HUES48 (cell line): Measurements from ENCODE around the gene CSRNP3.

Experiments used
- H3K27ac ChIP-seq: one replicate; pipeline ENCODE4 v1.7.0; 2013; ENCODE audit warnings: low read depth, low read length, inconsistent platforms
- H3K27me3 ChIP-seq: 2 replicates; pipeline ENCODE4 v1.6.1; 2013; ENCODE audit warnings: mild to moderate bottlenecking, low read length; ENCODE audit not compliant: control insufficient read depth, insufficient read depth
- H3K36me3 ChIP-seq: 2 replicates; pipeline ENCODE4 v1.6.1; 2013; ENCODE audit warnings: low read length; ENCODE audit not compliant: control insufficient read depth, insufficient read depth
- H3K4me1 ChIP-seq: 2 replicates; pipeline ENCODE4 v1.6.1; 2013; ENCODE audit warnings: mild to moderate bottlenecking, low read length; ENCODE audit not compliant: control insufficient read depth, insufficient read depth
- H3K4me3 ChIP-seq: 2 replicates; pipeline ENCODE4 v1.5.1; 2013; ENCODE audit warnings: mild to moderate bottlenecking, low read depth, low read length
- H3K9ac ChIP-seq: 2 replicates; pipeline ENCODE4 v1.6.1; 2013; ENCODE audit warnings: mild to moderate bottlenecking, low read depth, low read length, moderate library complexity
- H3K9me3 ChIP-seq: 2 replicates; pipeline ENCODE4 v1.6.1; 2013; ENCODE audit warnings: low read length; ENCODE audit not compliant: control insufficient read depth, insufficient read depth

Gene CSRNP3

GRCh38 chr2:165469417-165469816, at the start of gene CSRNP3:
CSRNP3 (plus strand) TSS chr2:165469698; CDS start chr2:165595066, 125,368 bp downstream.
- Histone ChIP-seq H3K9ac (peak within 1 kb of the TSS; percentile 71), H3K27ac (peak within 1 kb of the TSS; percentile 40), H3K27me3 (no peaks in the 10 kb centered on the region), H3K36me3 (no peaks in the 10 kb centered on the region), H3K4me3 (peak within 1 kb of the TSS; percentile 88), H3K4me1 (peaks cover 38% of the 10 kb centered on the region), H3K9me3 (no peaks in the 10 kb centered on the region)

DNA sequence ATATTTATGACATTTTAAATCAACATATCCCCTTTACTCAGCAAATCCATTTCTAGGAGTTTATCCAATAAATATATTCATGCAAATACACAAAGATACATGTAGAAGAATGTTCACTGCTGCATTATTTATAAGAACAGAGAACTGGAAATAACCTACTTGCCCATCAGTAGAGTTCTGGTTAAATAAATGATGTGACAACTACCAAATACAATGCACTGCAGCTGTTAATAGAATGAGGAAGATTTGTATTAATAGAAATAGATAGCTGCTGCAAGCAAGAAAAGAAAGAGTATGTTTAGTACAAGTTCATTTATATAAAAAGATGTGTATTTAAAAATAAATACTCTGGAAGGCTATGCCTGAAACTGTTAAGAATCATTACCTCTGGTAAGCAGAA, 49.3 kb upstream of the CSRNP3 start:
- Histone ChIP-seq H3K4me3 (no peak overlapping the region), H3K9me3 (peaks cover 23% of the 10 kb centered on the region), H3K4me1 (no peaks in the 10 kb centered on the region), H3K27ac (no peak overlapping the region), H3K9ac (no peak overlapping the region), H3K36me3 (no peaks in the 10 kb centered on the region), H3K27me3 (no peaks in the 10 kb centered on the region)

GRCh38 chr2:165423081-165423480, 46.4 kb upstream of the CSRNP3 start:
- Histone ChIP-seq H3K9ac (no peak overlapping the region), H3K9me3 (peaks cover 23% of the 10 kb centered on the region), H3K4me3 (no peak overlapping the region), H3K4me1 (no peaks in the 10 kb centered on the region), H3K36me3 (no peaks in the 10 kb centered on the region), H3K27ac (no peak overlapping the region), H3K27me3 (no peaks in the 10 kb centered on the region)

DNA sequence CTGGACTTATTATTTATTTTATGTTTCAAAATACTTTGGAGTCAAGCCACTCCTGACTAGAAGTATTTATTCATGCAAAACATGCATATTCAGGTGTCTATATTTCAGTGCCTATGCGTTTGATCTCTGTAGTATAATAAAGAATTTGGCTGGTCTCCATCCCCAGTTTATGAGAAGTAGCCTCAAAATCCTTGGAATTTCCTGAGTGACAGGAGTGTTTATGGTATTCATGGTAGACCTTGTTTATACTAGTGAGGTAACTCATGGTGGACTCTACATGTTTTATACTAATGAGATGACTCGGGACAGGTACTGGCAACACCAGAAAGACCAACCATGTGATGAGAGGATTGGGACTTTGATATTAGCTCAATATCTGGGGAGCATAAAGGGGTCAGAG, 43.9 kb upstream of the CSRNP3 start:
- H3K27ac ChIP-seq, result no peak overlapping the region
- H3K36me3 ChIP-seq, result no peaks in the 10 kb centered on the region
- no peaks in the 10 kb centered on the region for H3K4me1 ChIP-seq
- no peak overlapping the region for H3K9ac ChIP-seq
- H3K4me3 ChIP-seq, result no peak overlapping the region
- peaks cover 23% of the 10 kb centered on the region for H3K9me3 ChIP-seq
- H3K27me3 ChIP-seq, result no peaks in the 10 kb centered on the region

GRCh38 chr2:165427686-165428085, 41.8 kb upstream of the CSRNP3 start:
- Histone ChIP-seq H3K36me3 (no peaks in the 10 kb centered on the region), H3K4me1 (peaks cover 9% of the 10 kb centered on the region), H3K9ac (no peak overlapping the region), H3K27ac (no peak overlapping the region), H3K4me3 (no peak overlapping the region), H3K27me3 (no peaks in the 10 kb centered on the region), H3K9me3 (peaks cover 10% of the 10 kb centered on the region)

DNA sequence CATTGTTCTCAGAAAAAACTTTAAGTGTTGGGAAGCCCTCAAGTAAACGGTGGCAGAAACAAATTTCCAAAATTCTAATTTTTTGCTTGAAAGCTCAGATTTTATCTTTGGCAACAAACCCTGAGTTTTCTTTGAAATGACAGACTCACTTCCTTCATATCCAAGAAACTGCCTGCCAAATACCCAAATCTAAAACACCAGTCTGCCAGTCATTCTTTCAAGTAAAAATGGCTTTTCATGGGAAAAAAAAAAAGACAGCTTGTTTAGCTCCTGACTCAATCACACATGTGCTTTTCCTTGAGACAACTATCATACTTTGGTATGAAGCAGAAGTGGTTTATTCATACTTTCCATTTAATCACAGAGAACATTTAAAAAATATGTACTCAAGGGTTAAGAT, 40.6 kb upstream of the CSRNP3 start:
- H3K9ac ChIP-seq, result no peak overlapping the region
- H3K27ac ChIP-seq, result no peak overlapping the region

GRCh38 chr2:165431014-165431413, 38.5 kb upstream of the CSRNP3 start:
- Histone ChIP-seq H3K27ac (no peak overlapping the region), H3K4me1 (peaks cover 39% of the 10 kb centered on the region), H3K27me3 (no peaks in the 10 kb centered on the region), H3K36me3 (no peaks in the 10 kb centered on the region), H3K9ac (no peak overlapping the region), H3K4me3 (no peak overlapping the region), H3K9me3 (no peaks in the 10 kb centered on the region)

More for the DNA sequence above, 40.6 kb upstream of the CSRNP3 start:
- Histone ChIP-seq H3K9me3 (no peaks in the 10 kb centered on the region), H3K27me3 (no peaks in the 10 kb centered on the region), H3K4me3 (no peak overlapping the region), H3K36me3 (no peaks in the 10 kb centered on the region), H3K4me1 (peaks cover 21% of the 10 kb centered on the region)

DNA sequence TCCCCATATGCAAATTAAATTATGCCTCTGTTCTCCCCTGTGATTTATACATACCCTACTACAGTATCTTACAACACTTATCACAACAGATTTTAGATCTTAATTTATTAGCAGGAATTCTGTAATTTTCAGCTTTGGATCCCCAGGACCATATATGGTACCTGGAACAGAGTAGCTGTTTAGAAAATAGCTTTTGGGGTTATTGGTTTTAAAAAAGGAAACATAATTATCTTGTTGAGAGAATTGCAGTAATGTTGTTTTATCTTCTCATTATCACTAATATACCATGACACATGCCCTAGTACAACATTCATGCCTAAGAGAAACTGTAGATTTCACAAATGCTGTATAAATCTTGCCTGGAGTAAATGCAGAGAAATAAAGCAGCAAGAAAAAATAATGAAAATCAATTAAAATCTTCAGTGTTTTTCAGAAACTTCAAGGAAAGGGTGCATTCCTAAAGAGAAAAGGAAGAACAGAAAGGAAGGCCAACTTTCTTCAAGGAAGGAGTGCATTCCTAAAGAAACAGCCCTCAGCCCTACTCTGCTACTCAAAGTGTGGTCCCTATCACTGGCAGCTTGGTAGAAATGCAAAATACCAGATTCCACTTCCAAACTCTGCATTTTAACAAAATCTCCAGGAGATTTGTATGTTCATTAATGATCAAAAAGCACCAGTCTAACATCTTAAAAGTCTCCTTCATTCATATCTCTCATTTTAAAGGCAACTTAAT, 37.1 kb upstream of the CSRNP3 start:
- Histone ChIP-seq H3K27me3 (no peaks in the 10 kb centered on the region), H3K36me3 (no peaks in the 10 kb centered on the region), H3K27ac (peak overlapping the region; percentile 32), H3K4me3 (no peak overlapping the region), H3K9ac (no peak overlapping the region), H3K9me3 (no peaks in the 10 kb centered on the region), H3K4me1 (peaks cover 48% of the 10 kb centered on the region)

DNA sequence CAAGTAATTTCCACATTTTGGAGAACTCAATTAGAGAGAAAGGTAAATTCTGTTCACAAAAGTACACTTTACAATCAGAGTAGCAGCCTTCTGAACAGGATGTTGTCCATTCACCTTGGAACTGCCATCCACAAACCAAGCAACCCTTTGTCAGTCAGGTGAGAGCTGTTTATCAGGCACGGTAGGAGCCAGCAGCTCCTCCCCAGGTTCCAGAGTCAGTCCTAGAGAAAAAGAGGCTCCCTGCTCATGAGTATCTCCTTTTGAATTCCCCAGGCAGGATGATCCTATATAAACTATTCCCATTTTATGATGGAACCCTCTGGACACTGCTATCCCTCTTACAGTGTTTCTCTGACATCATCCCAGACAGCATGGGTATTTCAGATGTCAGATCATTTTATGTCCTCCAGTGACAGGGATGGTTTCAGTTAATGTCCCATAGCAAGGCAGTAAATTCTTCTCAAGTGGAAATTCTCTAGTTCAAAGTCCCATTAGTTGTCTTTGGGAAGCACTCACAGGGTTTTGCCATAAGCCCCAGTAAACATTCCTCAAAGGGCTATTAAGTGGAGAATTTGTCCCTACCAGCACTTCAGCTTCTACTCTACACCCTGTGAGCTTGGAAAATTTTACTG, 34.5 kb upstream of the CSRNP3 start:
- Histone ChIP-seq H3K27me3 (no peaks in the 10 kb centered on the region), H3K9me3 (no peaks in the 10 kb centered on the region), H3K36me3 (no peaks in the 10 kb centered on the region), H3K4me3 (no peak overlapping the region), H3K27ac (peak overlapping the region; percentile 60), H3K9ac (no peak overlapping the region), H3K4me1 (peaks cover 52% of the 10 kb centered on the region)

- Histone ChIP-seq H3K9ac (no peak overlapping the region), H3K9me3 (no peaks in the 10 kb centered on the region), H3K27ac (peak overlapping the region; percentile 60), H3K27me3 (no peaks in the 10 kb centered on the region), H3K4me1 (peaks cover 56% of the 10 kb centered on the region), H3K36me3 (no peaks in the 10 kb centered on the region), H3K4me3 (no peak overlapping the region)
Measured at GRCh38 chr2:165435611-165436010, 33.9 kb upstream of the CSRNP3 start.

GRCh38 chr2:165436559-165436958, 32.9 kb upstream of the CSRNP3 start:
- peaks cover 56% of the 10 kb centered on the region for H3K4me1 ChIP-seq

More at GRCh38 chr2:165436559-165436958, 32.9 kb upstream of the CSRNP3 start:
- no peak overlapping the region for H3K4me3 ChIP-seq
- no peaks in the 10 kb centered on the region for H3K9me3 ChIP-seq
- H3K27ac ChIP-seq, result peak overlapping the region; percentile 60
- no peak overlapping the region for H3K9ac ChIP-seq
- H3K36me3 ChIP-seq, result no peaks in the 10 kb centered on the region
- H3K27me3 ChIP-seq, result no peaks in the 10 kb centered on the region
